ENCODE data around the gene POMGNT2.

- TF ChIP-seq, protein P1, sequence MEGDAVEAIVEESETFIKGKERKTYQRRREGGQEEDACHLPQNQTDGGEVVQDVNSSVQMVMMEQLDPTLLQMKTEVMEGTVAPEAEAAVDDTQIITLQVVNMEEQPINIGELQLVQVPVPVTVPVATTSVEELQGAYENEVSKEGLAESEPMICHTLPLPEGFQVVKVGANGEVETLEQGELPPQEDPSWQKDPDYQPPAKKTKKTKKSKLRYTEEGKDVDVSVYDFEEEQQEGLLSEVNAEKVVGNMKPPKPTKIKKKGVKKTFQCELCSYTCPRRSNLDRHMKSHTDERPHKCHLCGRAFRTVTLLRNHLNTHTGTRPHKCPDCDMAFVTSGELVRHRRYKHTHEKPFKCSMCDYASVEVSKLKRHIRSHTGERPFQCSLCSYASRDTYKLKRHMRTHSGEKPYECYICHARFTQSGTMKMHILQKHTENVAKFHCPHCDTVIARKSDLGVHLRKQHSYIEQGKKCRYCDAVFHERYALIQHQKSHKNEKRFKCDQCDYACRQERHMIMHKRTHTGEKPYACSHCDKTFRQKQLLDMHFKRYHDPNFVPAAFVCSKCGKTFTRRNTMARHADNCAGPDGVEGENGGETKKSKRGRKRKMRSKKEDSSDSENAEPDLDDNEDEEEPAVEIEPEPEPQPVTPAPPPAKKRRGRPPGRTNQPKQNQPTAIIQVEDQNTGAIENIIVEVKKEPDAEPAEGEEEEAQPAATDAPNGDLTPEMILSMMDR (conservative IDR thresholded peaks at IDR 0.05), result no peak
- TF ChIP-seq ZFX (IDR thresholded peaks at IDR 0.05), result no peak
Observed at GRCh38 chr3:43091481-43091880, 14.4 kb downstream of the POMGNT2 start.
